HEK293 (cell line): ENCODE data around the gene ATRNL1.

Experiments
- CTCF ChIP-seq: fragments of 450-650 bp; formaldehyde crosslinking; IDR thresholded peaks from 2 replicates; pipeline ENCODE4 v1.5.1; 2016; ENCODE audit warnings: missing biosample characterization, missing genetic modification characterization
- MYNN ChIP-seq: fragments of 450-650 bp; formaldehyde crosslinking; IDR thresholded peaks from 2 replicates; pipeline ENCODE4 v1.5.1; 2016; ENCODE audit warnings: missing biosample characterization, missing genetic modification characterization, borderline replicate concordance
- OSR2 ChIP-seq: fragments of 450-650 bp; formaldehyde crosslinking; IDR thresholded peaks from 2 replicates; pipeline ENCODE4 v1.5.1; 2016; ENCODE audit warnings: missing biosample characterization, missing genetic modification characterization
- ZFP3 ChIP-seq: fragments of 450-650 bp; formaldehyde crosslinking; IDR thresholded peaks from 2 replicates; pipeline ENCODE4 v1.5.1; 2016; ENCODE audit warnings: low read depth, missing biosample characterization, missing genetic modification characterization
- ZNF114 ChIP-seq: fragments of 450-650 bp; formaldehyde crosslinking; IDR thresholded peaks from 2 replicates; pipeline ENCODE4 v1.5.0; 2017; ENCODE audit warnings: missing biosample characterization, missing genetic modification characterization
- ZNF24 ChIP-seq: fragments of 450-650 bp; formaldehyde crosslinking; IDR thresholded peaks from 2 replicates; pipeline ENCODE4 v1.5.1; 2016; ENCODE audit warnings: missing biosample characterization, missing genetic modification characterization
- ZNF426 ChIP-seq: fragments of 450-650 bp; formaldehyde crosslinking; IDR thresholded peaks from 2 replicates; pipeline ENCODE4 v1.5.1; 2017; ENCODE audit warnings: missing biosample characterization, missing genetic modification characterization, mild to moderate bottlenecking, inconsistent platforms, moderate library complexity
- ZNF791 ChIP-seq: fragments of 450-650 bp; formaldehyde crosslinking; IDR thresholded peaks from 2 replicates; pipeline ENCODE4 v1.5.1; 2016; ENCODE audit warnings: missing biosample characterization, missing genetic modification characterization
- ZNF792 ChIP-seq: fragments of 450-650 bp; formaldehyde crosslinking; IDR thresholded peaks from 2 replicates; pipeline ENCODE4 v1.5.1; 2016; ENCODE audit warnings: missing biosample characterization, missing genetic modification characterization
- TF ChIP-seq, protein P1 (sequence below): fragments of 450-650 bp; formaldehyde crosslinking; IDR thresholded peaks from 2 replicates; pipeline ENCODE4 v1.5.1; 2016; ENCODE audit warnings: missing biosample characterization, missing genetic modification characterization

- TF ChIP-seq CTCF, result no peak
- TF ChIP-seq OSR2 (tag by site-specific recombination), result no peak
- TF ChIP-seq ZFP3, result no peak
- TF ChIP-seq ZNF24, result no peak
- TF ChIP-seq ZNF426, result no peak
- no peak for TF ChIP-seq ZNF792 (tag by site-specific recombination)
- TF ChIP-seq, protein P1, sequence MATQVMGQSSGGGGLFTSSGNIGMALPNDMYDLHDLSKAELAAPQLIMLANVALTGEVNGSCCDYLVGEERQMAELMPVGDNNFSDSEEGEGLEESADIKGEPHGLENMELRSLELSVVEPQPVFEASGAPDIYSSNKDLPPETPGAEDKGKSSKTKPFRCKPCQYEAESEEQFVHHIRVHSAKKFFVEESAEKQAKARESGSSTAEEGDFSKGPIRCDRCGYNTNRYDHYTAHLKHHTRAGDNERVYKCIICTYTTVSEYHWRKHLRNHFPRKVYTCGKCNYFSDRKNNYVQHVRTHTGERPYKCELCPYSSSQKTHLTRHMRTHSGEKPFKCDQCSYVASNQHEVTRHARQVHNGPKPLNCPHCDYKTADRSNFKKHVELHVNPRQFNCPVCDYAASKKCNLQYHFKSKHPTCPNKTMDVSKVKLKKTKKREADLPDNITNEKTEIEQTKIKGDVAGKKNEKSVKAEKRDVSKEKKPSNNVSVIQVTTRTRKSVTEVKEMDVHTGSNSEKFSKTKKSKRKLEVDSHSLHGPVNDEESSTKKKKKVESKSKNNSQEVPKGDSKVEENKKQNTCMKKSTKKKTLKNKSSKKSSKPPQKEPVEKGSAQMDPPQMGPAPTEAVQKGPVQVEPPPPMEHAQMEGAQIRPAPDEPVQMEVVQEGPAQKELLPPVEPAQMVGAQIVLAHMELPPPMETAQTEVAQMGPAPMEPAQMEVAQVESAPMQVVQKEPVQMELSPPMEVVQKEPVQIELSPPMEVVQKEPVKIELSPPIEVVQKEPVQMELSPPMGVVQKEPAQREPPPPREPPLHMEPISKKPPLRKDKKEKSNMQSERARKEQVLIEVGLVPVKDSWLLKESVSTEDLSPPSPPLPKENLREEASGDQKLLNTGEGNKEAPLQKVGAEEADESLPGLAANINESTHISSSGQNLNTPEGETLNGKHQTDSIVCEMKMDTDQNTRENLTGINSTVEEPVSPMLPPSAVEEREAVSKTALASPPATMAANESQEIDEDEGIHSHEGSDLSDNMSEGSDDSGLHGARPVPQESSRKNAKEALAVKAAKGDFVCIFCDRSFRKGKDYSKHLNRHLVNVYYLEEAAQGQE (tag by site-specific recombination), result no peak
- TF ChIP-seq MYNN (tag by site-specific recombination), result no peak
- no peak for TF ChIP-seq ZNF114 (tag by site-specific recombination)
- no peak for TF ChIP-seq ZNF791 (tag by site-specific recombination)
These were observed 864.7 kb downstream of the ATRNL1 start for GRCh38 chr10:115957786-115958442.
